SIG-M5 (cell line): ENCODE data around the gene KRTAP10-1.

Experiments used
- DNase-seq: peaks from one replicate; lab custom pipeline; 2025; lab: John Stamatoyannopoulos, UW

The KRTAP10-1 gene

GRCh38 chr21:44527983-44528633 is 11.9 kb downstream of the KRTAP10-1 start:
- DNase-seq, result no peak

- DNase-seq, result no peak
Measured at GRCh38 chr21:44527156-44527982, 12.6 kb downstream of the KRTAP10-1 start.

GRCh38 chr21:44526096-44526997 is 13.6 kb downstream of the KRTAP10-1 start:
- DNase-seq, result no peak

GRCh38 chr21:44525391-44526095 is 14.5 kb downstream of the KRTAP10-1 start:
- no peak for DNase-seq

- DNase-seq, result no peak
Measured at GRCh38 chr21:44524414-44525371, 15.3 kb downstream of the KRTAP10-1 start.

- DNase-seq, result no peak
Measured at GRCh38 chr21:44523567-44524413, 16.2 kb downstream of the KRTAP10-1 start.

- DNase-seq, result no peak
Measured at GRCh38 chr21:44522753-44523204, 17.2 kb downstream of the KRTAP10-1 start.

GRCh38 chr21:44521928-44522752 is 17.9 kb downstream of the KRTAP10-1 start:
- DNase-seq, result no peak

- DNase-seq, result no peak
Measured at GRCh38 chr21:44521301-44521927, 18.6 kb downstream of the KRTAP10-1 start.

GRCh38 chr21:44520326-44521300 is 19.4 kb downstream of the KRTAP10-1 start:
- no peak for DNase-seq

GRCh38 chr21:44519346-44520325 is 20.4 kb downstream of the KRTAP10-1 start:
- no peak for DNase-seq

- DNase-seq, result no peak
Measured at GRCh38 chr21:44518686-44519085, 21.3 kb downstream of the KRTAP10-1 start.

GRCh38 chr21:44517175-44517899 is 22.7 kb downstream of the KRTAP10-1 start:
- no peak for DNase-seq

GRCh38 chr21:44516828-44517174 is 23.2 kb downstream of the KRTAP10-1 start:
- no peak for DNase-seq

- DNase-seq, result no peak
Measured at GRCh38 chr21:44516342-44516741, 23.7 kb downstream of the KRTAP10-1 start.
